HepG2 (cell line): ENCODE measurements around the gene DNAJC9. TPM values are rescaled to one million over a fixed set of nuclear protein-coding genes. Genes with fewer than 3 reads are reported as not detected.

Source experiments
- ATF4 ChIP-seq, 2 experiments: fragments of 450-650 bp in 1 of 2; sonication (generic) in 1 of 2; formaldehyde crosslinking; IDR thresholded peaks; 2 replicates each; pipeline versions ENCODE4 v1.5.0 to v1.8.0; 2020 to 2022; ENCODE audit warnings: mild to moderate bottlenecking in 1 of 2, missing genetic modification reagents in 1 of 2
- HMG20A ChIP-seq: IDR thresholded peaks from 2 replicates; pipeline ENCODE4 v1.6.1; 2016; ENCODE audit warnings: borderline replicate concordance
- MXD3 ChIP-seq: IDR thresholded peaks from 2 replicates; pipeline ENCODE4 v1.6.1; 2016; ENCODE audit warnings: mild to moderate bottlenecking, missing biosample characterization, missing genetic modification reagents
- NCOA1 ChIP-seq: sonication (generic); formaldehyde crosslinking; IDR thresholded peaks from 2 replicates; pipeline ENCODE4 v1.9.0; 2021; ENCODE audit warnings: missing genetic modification reagents
- SRF ChIP-seq: IDR thresholded peaks from 2 replicates; pipeline ENCODE4 v1.6.1; 2011; ENCODE audit warnings: mild to moderate bottlenecking, low read depth, low read length, moderate library complexity
- WIZ ChIP-seq: sonication (generic); formaldehyde crosslinking; IDR thresholded peaks from 2 replicates; pipeline ENCODE4 v1.5.1; 2020; ENCODE audit warnings: mild to moderate bottlenecking, missing genetic modification reagents
- ZFP36L1 ChIP-seq: sonication (generic); formaldehyde crosslinking; IDR thresholded peaks from 2 replicates; pipeline ENCODE4 v1.8.0; 2022; ENCODE audit warnings: mild to moderate bottlenecking, missing genetic modification reagents, moderate library complexity
- ZFP36L2 ChIP-seq: sonication (generic); formaldehyde crosslinking; IDR thresholded peaks from 2 replicates; pipeline ENCODE4 v1.4.0; 2020; ENCODE audit warnings: missing genetic modification reagents
- ZGPAT ChIP-seq: IDR thresholded peaks from 2 replicates; pipeline ENCODE4 v1.6.1; 2016; ENCODE audit warnings: mild to moderate bottlenecking
- ZMYM2 ChIP-seq: sonication (generic); formaldehyde crosslinking; IDR thresholded peaks from 2 replicates; pipeline ENCODE4 v1.8.0; 2022; ENCODE audit warnings: mild to moderate bottlenecking, missing genetic modification reagents
- ZNF207 ChIP-seq: fragments of 450-650 bp; IDR thresholded peaks from 2 replicates; pipeline ENCODE4 v1.6.1; 2016; ENCODE audit warnings: antibody characterized with exemption, borderline replicate concordance
- ZNF354B ChIP-seq: sonication (generic); formaldehyde crosslinking; IDR thresholded peaks from 2 replicates; pipeline ENCODE4 v1.8.0; 2022; ENCODE audit warnings: mild to moderate bottlenecking, missing genetic modification reagents
- ZNF501 ChIP-seq: sonication (generic); formaldehyde crosslinking; IDR thresholded peaks from 2 replicates; pipeline ENCODE4 v1.5.1; 2020; ENCODE audit warnings: mild to moderate bottlenecking, moderate library complexity, missing genetic modification reagents
- ZNF773 ChIP-seq: sonication (generic); formaldehyde crosslinking; IDR thresholded peaks from 2 replicates; pipeline ENCODE4 v1.4.0; 2020; ENCODE audit warnings: missing genetic modification reagents, borderline replicate concordance
- polyA plus RNA-seq, 8 experiments: library from polyadenylated mRNA; depleted of rRNA in 3 of 8; stranded (reverse) in 7 of 8; unstranded in 1 of 8; fragments of >200 nt; fragmentation: Illumina TruSeq in 4 of 8; extraction: Trizol in 4 of 8; gene quantifications; 2 replicates each; pipeline versions ENCODE4 v1.2.1 to v1.2.3, GENCODE V29; 2011 to 2016; ENCODE audit warnings: low read depth in 4 of 8, missing spikeins in 1 of 8, mixed read lengths in 1 of 8; ENCODE audit not compliant: insufficient read depth in 1 of 8
- total RNA-seq, 5 experiments: library from RNA; depleted of rRNA; stranded (reverse); fragments of >200 nt; fragmentation: Illumina TruSeq; extraction: Trizol; gene quantifications; 2 replicates each; pipeline ENCODE4 v1.2.3, GENCODE V29; 2016; ENCODE audit warnings: low read depth in 1 of 5
- TF ChIP-seq, protein P1 (sequence below): sonication (generic); formaldehyde crosslinking; IDR thresholded peaks from 2 replicates; pipeline ENCODE4 v1.5.0; 2020; ENCODE audit warnings: mild to moderate bottlenecking, missing genetic modification reagents, borderline replicate concordance
- TF ChIP-seq, protein P2 (sequence below): sonication (generic); formaldehyde crosslinking; IDR thresholded peaks from 2 replicates; pipeline ENCODE4 v1.5.1; 2020; ENCODE audit warnings: missing genetic modification reagents, mild to moderate bottlenecking, borderline replicate concordance

DNAJC9 gene
- total and polyA plus RNA-seq, 2 of the 13 experiments (the other 11 are each of a cell fraction or from before 2014, with no cell fraction given), result 15.9 to 60.3 TPM

GRCh38 chr10:73252445-73253224 is 5.6 kb upstream of the DNAJC9 start, which contains the start of gene MRPS16 (continued):
- TF ChIP-seq, protein P1, sequence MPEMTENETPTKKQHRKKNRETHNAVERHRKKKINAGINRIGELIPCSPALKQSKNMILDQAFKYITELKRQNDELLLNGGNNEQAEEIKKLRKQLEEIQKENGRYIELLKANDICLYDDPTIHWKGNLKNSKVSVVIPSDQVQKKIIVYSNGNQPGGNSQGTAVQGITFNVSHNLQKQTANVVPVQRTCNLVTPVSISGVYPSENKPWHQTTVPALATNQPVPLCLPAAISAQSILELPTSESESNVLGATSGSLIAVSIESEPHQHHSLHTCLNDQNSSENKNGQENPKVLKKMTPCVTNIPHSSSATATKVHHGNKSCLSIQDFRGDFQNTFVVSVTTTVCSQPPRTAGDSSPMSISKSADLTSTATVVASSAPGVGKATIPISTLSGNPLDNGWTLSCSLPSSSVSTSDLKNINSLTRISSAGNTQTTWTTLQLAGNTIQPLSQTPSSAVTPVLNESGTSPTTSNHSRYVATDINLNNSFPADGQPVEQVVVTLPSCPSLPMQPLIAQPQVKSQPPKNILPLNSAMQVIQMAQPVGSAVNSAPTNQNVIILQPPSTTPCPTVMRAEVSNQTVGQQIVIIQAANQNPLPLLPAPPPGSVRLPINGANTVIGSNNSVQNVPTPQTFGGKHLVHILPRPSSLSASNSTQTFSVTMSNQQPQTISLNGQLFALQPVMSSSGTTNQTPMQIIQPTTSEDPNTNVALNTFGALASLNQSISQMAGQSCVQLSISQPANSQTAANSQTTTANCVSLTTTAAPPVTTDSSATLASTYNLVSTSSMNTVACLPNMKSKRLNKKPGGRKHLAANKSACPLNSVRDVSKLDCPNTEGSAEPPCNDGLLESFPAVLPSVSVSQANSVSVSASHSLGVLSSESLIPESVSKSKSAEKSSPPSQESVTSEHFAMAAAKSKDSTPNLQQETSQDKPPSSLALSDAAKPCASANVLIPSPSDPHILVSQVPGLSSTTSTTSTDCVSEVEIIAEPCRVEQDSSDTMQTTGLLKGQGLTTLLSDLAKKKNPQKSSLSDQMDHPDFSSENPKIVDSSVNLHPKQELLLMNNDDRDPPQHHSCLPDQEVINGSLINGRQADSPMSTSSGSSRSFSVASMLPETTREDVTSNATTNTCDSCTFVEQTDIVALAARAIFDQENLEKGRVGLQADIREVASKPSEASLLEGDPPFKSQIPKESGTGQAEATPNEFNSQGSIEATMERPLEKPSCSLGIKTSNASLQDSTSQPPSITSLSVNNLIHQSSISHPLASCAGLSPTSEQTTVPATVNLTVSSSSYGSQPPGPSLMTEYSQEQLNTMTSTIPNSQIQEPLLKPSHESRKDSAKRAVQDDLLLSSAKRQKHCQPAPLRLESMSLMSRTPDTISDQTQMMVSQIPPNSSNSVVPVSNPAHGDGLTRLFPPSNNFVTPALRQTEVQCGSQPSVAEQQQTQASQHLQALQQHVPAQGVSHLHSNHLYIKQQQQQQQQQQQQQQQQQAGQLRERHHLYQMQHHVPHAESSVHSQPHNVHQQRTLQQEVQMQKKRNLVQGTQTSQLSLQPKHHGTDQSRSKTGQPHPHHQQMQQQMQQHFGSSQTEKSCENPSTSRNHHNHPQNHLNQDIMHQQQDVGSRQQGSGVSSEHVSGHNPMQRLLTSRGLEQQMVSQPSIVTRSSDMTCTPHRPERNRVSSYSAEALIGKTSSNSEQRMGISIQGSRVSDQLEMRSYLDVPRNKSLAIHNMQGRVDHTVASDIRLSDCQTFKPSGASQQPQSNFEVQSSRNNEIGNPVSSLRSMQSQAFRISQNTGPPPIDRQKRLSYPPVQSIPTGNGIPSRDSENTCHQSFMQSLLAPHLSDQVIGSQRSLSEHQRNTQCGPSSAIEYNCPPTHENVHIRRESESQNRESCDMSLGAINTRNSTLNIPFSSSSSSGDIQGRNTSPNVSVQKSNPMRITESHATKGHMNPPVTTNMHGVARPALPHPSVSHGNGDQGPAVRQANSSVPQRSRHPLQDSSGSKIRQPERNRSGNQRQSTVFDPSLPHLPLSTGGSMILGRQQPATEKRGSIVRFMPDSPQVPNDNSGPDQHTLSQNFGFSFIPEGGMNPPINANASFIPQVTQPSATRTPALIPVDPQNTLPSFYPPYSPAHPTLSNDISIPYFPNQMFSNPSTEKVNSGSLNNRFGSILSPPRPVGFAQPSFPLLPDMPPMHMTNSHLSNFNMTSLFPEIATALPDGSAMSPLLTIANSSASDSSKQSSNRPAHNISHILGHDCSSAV (CRISPR knock-in tag), result no peak
- TF ChIP-seq, protein P2, sequence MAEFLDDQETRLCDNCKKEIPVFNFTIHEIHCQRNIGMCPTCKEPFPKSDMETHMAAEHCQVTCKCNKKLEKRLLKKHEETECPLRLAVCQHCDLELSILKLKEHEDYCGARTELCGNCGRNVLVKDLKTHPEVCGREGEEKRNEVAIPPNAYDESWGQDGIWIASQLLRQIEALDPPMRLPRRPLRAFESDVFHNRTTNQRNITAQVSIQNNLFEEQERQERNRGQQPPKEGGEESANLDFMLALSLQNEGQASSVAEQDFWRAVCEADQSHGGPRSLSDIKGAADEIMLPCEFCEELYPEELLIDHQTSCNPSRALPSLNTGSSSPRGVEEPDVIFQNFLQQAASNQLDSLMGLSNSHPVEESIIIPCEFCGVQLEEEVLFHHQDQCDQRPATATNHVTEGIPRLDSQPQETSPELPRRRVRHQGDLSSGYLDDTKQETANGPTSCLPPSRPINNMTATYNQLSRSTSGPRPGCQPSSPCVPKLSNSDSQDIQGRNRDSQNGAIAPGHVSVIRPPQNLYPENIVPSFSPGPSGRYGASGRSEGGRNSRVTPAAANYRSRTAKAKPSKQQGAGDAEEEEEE (CRISPR knock-in tag), result no peak
- TF ChIP-seq ZMYM2 (CRISPR knock-in tag) (no peak; the same call in 1 of the 2 replicates), SRF (0 out of 2 replicates have a peak, but pooled peaks have one; percentile 37), NCOA1 (CRISPR knock-in tag) (peak; percentile 70; the same call in 1 of the 2 replicates), ZNF207 (no peak), ATF4 (CRISPR knock-in tag; IDR thresholded peaks at IDR 0.05) (peak in 1 of 2 experiments; percentile 49; a peak in 1 of 4 replicates), ZNF501 (CRISPR knock-in tag) (peak; percentile 64), ZFP36L1 (CRISPR knock-in tag) (peak; percentile 85), ZNF773 (CRISPR knock-in tag) (no peak), MXD3 (CRISPR knock-in tag) (peak; percentile 71), ZGPAT (CRISPR knock-in tag) (peak; percentile 80), ZFP36L2 (CRISPR knock-in tag) (no peak), HMG20A (CRISPR knock-in tag) (peak; percentile 20; the same call in 1 of the 2 replicates), ZNF354B (CRISPR knock-in tag) (no peak), WIZ (CRISPR knock-in tag) (no peak)
